ENCODE results near the gene DSCAML1. TPM values are rescaled to one million over a fixed set of nuclear protein-coding genes. Genes with fewer than 3 reads are reported as not detected.

The DSCAML1 gene
- total and polyA plus RNA-seq, 2 of the 8 experiments (the other 6 are each of a cell fraction or from before 2014, with no cell fraction given): 0.19 to 0.24 TPM

DNA sequence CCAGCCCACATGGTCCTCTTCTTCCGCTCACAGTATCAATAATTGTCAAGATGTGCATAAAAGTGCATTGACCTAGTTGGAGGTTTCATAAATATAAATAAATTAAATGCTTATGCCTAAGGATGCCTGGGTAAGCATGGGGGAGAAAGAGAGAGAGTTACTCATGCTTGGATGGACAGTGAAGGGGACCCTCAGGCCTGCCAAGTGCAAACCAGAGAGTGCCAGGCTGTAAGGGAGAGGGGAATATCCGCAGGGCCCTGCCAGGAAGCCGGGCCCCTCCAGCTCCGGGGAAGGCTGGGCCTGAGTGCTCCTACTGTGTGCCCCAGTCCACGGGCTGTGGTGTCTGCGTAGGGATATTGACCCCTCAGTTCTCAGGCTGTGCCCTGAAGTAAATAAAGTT lies 214.6 kb downstream of the DSCAML1 start:
- H2BK15ac ChIP-seq (ENCODE audit: low read length): no peak overlapping the region
- H2AK5ac ChIP-seq (ENCODE audit: low read depth, low read length): no peak overlapping the region; the same call in 1 of the 2 replicates
- H3K27ac ChIP-seq (ENCODE audit: low read depth, low read length): no peak overlapping the region
- H3K4ac ChIP-seq (replicated peaks; ENCODE audit: insufficient read length, low read depth, low read length): no peak overlapping the region
- no peak overlapping the region for H2BK5ac ChIP-seq (ENCODE audit: low read depth, low read length)
- H4K8ac ChIP-seq (ENCODE audit: extremely low read depth, insufficient read depth, low read length): no peak overlapping the region
- no peaks in the 10 kb centered on the region; the same call in 1 of the 2 replicates for H3K79me1 ChIP-seq (ENCODE audit: low read depth, low read length)
- no peaks in the 10 kb centered on the region for H3K23me2 ChIP-seq (ENCODE audit: low read depth, low read length)
- H3K4me3 ChIP-seq (ENCODE audit: extremely low read depth in 1 of 4, insufficient read depth in 2 of 4, low read depth in 3 of 4, low read length in 4 of 4): no peak overlapping the region
- ChIA-PET POLR2A (ENCODE audit: partially characterized antibody) (no interaction called here), CTCF (ENCODE audit: partially characterized antibody) (interaction anchor here (1.7 to 2.9 kb wide), 2 partner anchors 17 to 39 kb away, joined by 5 to 11 read pairs; no protein-coding TSS in a partner anchor)
- H3K56ac ChIP-seq (replicated peaks; ENCODE audit: insufficient read length, low read depth, low read length): no peak overlapping the region
- no peaks in the 10 kb centered on the region for H3K36me3 ChIP-seq (ENCODE audit: control insufficient read depth in 2 of 4, insufficient read depth in 4 of 4, low read length in 3 of 4)
- no peak overlapping the region for H2BK12ac ChIP-seq (ENCODE audit: low read depth, low read length)
- no peak overlapping the region for H2AFZ ChIP-seq (ENCODE audit: low read length)
- no peak overlapping the region for H4K5ac ChIP-seq (ENCODE audit: insufficient read length, low read depth, low read length)
- no peak overlapping the region for H3K14ac ChIP-seq (ENCODE audit: insufficient read length)
- peaks cover 0 to 3% (median 3%) of the 10 kb centered on the region in 4 experiments; a peak in 1 of 7 replicates for H3K27me3 ChIP-seq (replicated peaks in 1 of 4; ENCODE audit: control insufficient read depth in 3 of 4, extremely low read depth in 1 of 4, insufficient read depth in 3 of 4, low read length in 3 of 4)
- H3K18ac ChIP-seq (ENCODE audit: extremely low read depth, low read length): no peak overlapping the region
- no peaks in the 10 kb centered on the region for H4K20me1 ChIP-seq (replicated peaks in 1 of 2; ENCODE audit: control insufficient read depth in 1 of 2, insufficient read depth in 2 of 2, low read length in 2 of 2)
- H3K4me2 ChIP-seq (ENCODE audit: insufficient read depth in 1 of 2, low read depth in 2 of 2, low read length in 2 of 2): no peak overlapping the region; a peak in 1 of 4 replicates
- FAIRE-seq (no peak), DNase-seq (ENCODE audit: low read depth in 1 of 2, low spot score in 2 of 2) (no peak)
- H2BK120ac ChIP-seq (replicated peaks; ENCODE audit: low read depth, low read length): no peak overlapping the region
- no peak overlapping the region for H3K9ac ChIP-seq (replicated peaks in 1 of 4; ENCODE audit: extremely low read depth in 1 of 4, low read depth in 3 of 4, low read length in 3 of 4)
- H2BK20ac ChIP-seq (ENCODE audit: low read length): no peak overlapping the region
- 79% methylated on average over 6 of the region's 6 CpGs; no CpG with 5 or more reads in 1 of the 2 experiments for WGBS, 2 experiments (ENCODE audit: extremely low coverage in 1 of 2, insufficient coverage in 1 of 2, insufficient read length in 1 of 2, insufficient replicate concordance in 2 of 2, low coverage in 1 of 2, low lambda C conversion rate in 2 of 2, missing lambda C conversion rate in 1 of 2)
- H3K23ac ChIP-seq (ENCODE audit: insufficient read length): no peak overlapping the region
- H3K79me2 ChIP-seq (ENCODE audit: control insufficient read depth in 1 of 2, insufficient read depth in 2 of 2, low read length in 2 of 2): no peaks in the 10 kb centered on the region
- H3K9me3 ChIP-seq (ENCODE audit: insufficient read depth in 2 of 2, low read depth in 1 of 2, low read length in 1 of 2): no peaks in the 10 kb centered on the region
- no peak overlapping the region for H4K91ac ChIP-seq (replicated peaks; ENCODE audit: insufficient read length, low read length)
- peaks cover 11 to 25% (median 13%) of the 10 kb centered on the region in 4 experiments for H3K4me1 ChIP-seq (replicated peaks in 1 of 4; ENCODE audit: control insufficient read depth in 3 of 4, insufficient read depth in 4 of 4, low read length in 3 of 4)
- TF ChIP-seq EP300 (IDR thresholded peaks at IDR 0.05; ENCODE audit: borderline replicate concordance in 1 of 2, low read depth in 2 of 2, low read length in 2 of 2): no peak
- no peak for TF ChIP-seq RNF2 (IDR thresholded peaks at IDR 0.05; ENCODE audit: borderline replicate concordance, low read depth, low read length, missing control alignments, poor library complexity, severe bottlenecking)
- TF ChIP-seq, protein P1, sequence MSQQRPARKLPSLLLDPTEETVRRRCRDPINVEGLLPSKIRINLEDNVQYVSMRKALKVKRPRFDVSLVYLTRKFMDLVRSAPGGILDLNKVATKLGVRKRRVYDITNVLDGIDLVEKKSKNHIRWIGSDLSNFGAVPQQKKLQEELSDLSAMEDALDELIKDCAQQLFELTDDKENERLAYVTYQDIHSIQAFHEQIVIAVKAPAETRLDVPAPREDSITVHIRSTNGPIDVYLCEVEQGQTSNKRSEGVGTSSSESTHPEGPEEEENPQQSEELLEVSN (IDR thresholded peaks at IDR 0.05): no peak
- TF ChIP-seq SP1 (IDR thresholded peaks at IDR 0.05; ENCODE audit: low read depth, low read length): no peak
- no peak for TF ChIP-seq FOSL1 (IDR thresholded peaks at IDR 0.05; ENCODE audit: insufficient read depth, low read depth, low read length)
- no peak for TF ChIP-seq CBX5 (IDR thresholded peaks at IDR 0.05; ENCODE audit: low read depth, low read length)
- no peak for TF ChIP-seq RAD21 (IDR thresholded peaks at IDR 0.05 in 1 of 2, conservative IDR thresholded peaks at IDR 0.05 in 1 of 2; ENCODE audit: low read depth in 2 of 2, low read length in 2 of 2)
- no peak for TF ChIP-seq MAFK (IDR thresholded peaks at IDR 0.05; ENCODE audit: low read depth, low read length)
- TF ChIP-seq TBP (IDR thresholded peaks at IDR 0.05; ENCODE audit: low read depth, low read length): no peak
- TF ChIP-seq NANOG (IDR thresholded peaks at IDR 0.05; ENCODE audit: insufficient read depth, low read depth, low read length, poor library complexity, severe bottlenecking): no peak
- TF ChIP-seq NRF1 (IDR thresholded peaks at IDR 0.05; ENCODE audit: low read depth, low read length): no peak
- no peak for TF ChIP-seq RFX5 (IDR thresholded peaks at IDR 0.05; ENCODE audit: borderline replicate concordance, low read depth, low read length)

Measured in H1 (cell line).